GM20431 (cell line): ENCODE data around the gene UNCX.
"Not testable (repeated sequence)": the region's sequence is repeated elsewhere in the genome, so short reads cannot be mapped to it uniquely, and the experiment has no call there.

Experiments
- in situ Hi-C: fragments of 300-500 bp; cut with MseI, MboI; formaldehyde crosslinking; loops from one replicate; pipeline ENCODE4 v1.15.0; 2020; ENCODE audit warnings: low sequenced_read_pairs; ENCODE audit not compliant: unreplicated experiment

The UNCX gene

GRCh38 chr7:1271656-1272055, 39.0 kb downstream of the UNCX start:
- in situ Hi-C loops = no loop called here

- in situ Hi-C loops = not testable (repeated sequence)
These were observed 39.5 kb downstream of the UNCX start for GRCh38 chr7:1272136-1272535.

- in situ Hi-C loops = no loop called here
These were observed 41.6 kb downstream of the UNCX start for GRCh38 chr7:1274121-1274875.

- in situ Hi-C loops = no loop called here
These were observed 42.3 kb downstream of the UNCX start for GRCh38 chr7:1274876-1275375.

GRCh38 chr7:1275451-1276381, 43.0 kb downstream of the UNCX start:
- in situ Hi-C loops = no loop called here

- in situ Hi-C loops = no loop called here
These were observed 44.0 kb downstream of the UNCX start for GRCh38 chr7:1276626-1277175.

- in situ Hi-C loops = no loop called here
These were observed 45.9 kb downstream of the UNCX start for GRCh38 chr7:1278543-1278942.

- in situ Hi-C loops = no loop called here
These were observed 46.4 kb downstream of the UNCX start for GRCh38 chr7:1279041-1279440.

GRCh38 chr7:1279895-1280294, 47.2 kb downstream of the UNCX start:
- in situ Hi-C loops = not testable (repeated sequence)

- in situ Hi-C loops = no loop called here
These were observed 48.4 kb downstream of the UNCX start for GRCh38 chr7:1281068-1281467.

- in situ Hi-C loops = no loop called here
These were observed 50.0 kb downstream of the UNCX start for GRCh38 chr7:1282679-1283078.

- in situ Hi-C loops = no loop called here
These were observed 50.7 kb downstream of the UNCX start for GRCh38 chr7:1283337-1283736.

GRCh38 chr7:1283941-1284742, 51.5 kb downstream of the UNCX start:
- in situ Hi-C loops = no loop called here

GRCh38 chr7:1284743-1285458, 52.2 kb downstream of the UNCX start:
- in situ Hi-C loops = no loop called here

GRCh38 chr7:1285556-1286301, 53.1 kb downstream of the UNCX start:
- in situ Hi-C loops = no loop called here
